T-helper 17 cell (primary cell): ENCODE data around the gene CIB1. TPM values are rescaled to one million over a fixed set of nuclear protein-coding genes. Genes with fewer than 3 reads are reported as not detected.
A peak's percentile ranks its signal among the peaks of the same experiment; 100 is the strongest.

Experiments used
- ATAC-seq: fragments of 150-1000 bp; cut with Tn5 transposase; 2 replicates; pipeline ENCODE4 v1.10.0; 2021; ENCODE audit warnings: mild to moderate bottlenecking, moderate library complexity
- DNase-seq, 3 donors: peaks; one replicate each; pipeline versions ENCODE4 v3.0.0 to v3.0.0-alpha.2; 2020 to 2021
- H3K9me3 ChIP-seq: one replicate; pipeline ENCODE4 v1.7.0; 2013; ENCODE audit warnings: low read length, mild to moderate bottlenecking; ENCODE audit not compliant: control insufficient read depth, poor library complexity, severe bottlenecking
- H3K27ac Mint-ChIP-seq: one replicate; pipeline ENCODE4 v1.8.0; 2022; ENCODE audit warnings: mild to moderate bottlenecking, moderate library complexity, mixed read lengths
- H3K27me3 Mint-ChIP-seq: one replicate; pipeline ENCODE4 v1.8.0; 2022; ENCODE audit warnings: mixed read lengths
- H3K36me3 Mint-ChIP-seq: one replicate; pipeline ENCODE4 v1.8.0; 2022; ENCODE audit warnings: low read depth, mixed read lengths
- H3K4me1 Mint-ChIP-seq: one replicate; pipeline ENCODE4 v1.8.0; 2022; ENCODE audit warnings: mild to moderate bottlenecking, mixed read lengths
- H3K4me3 Mint-ChIP-seq: one replicate; pipeline ENCODE4 v1.8.0; 2022; ENCODE audit warnings: mild to moderate bottlenecking, moderate library complexity, mixed read lengths
- total RNA-seq, 4 donors: library from RNA in 2 of 4; stranded (reverse) in 2 of 4; gene quantifications; one replicate each; pipeline ENCODE4 v1.2.3 and lab custom pipeline; 2022 to 2026

The CIB1 gene
- total RNA-seq, 2 donors from 2014 or later = 166 to 183 TPM

GRCh38 chr15:90205886-90206285 is 27.9 kb downstream of the CIB1 start:
- no peaks in the 10 kb centered on the region for H3K27me3 Mint-ChIP-seq
- DNase-seq = no peak
- peaks cover 6% of the 10 kb centered on the region for H3K36me3 Mint-ChIP-seq
- no peaks in the 10 kb centered on the region for H3K9me3 ChIP-seq
- H3K4me3 Mint-ChIP-seq = no peak overlapping the region
- H3K27ac Mint-ChIP-seq = no peak overlapping the region
- ATAC-seq = no peak
- peaks cover 33% of the 10 kb centered on the region for H3K4me1 Mint-ChIP-seq

- no peaks in the 10 kb centered on the region for H3K9me3 ChIP-seq
- H3K4me3 Mint-ChIP-seq = no peak overlapping the region
- no peak overlapping the region for H3K27ac Mint-ChIP-seq
- DNase-seq (no peak), ATAC-seq (no peak)
- H3K4me1 Mint-ChIP-seq = peaks cover 30% of the 10 kb centered on the region
- no peaks in the 10 kb centered on the region for H3K27me3 Mint-ChIP-seq
- H3K36me3 Mint-ChIP-seq = peaks cover 3% of the 10 kb centered on the region
Measured at GRCh38 chr15:90205050-90205848, 28.5 kb downstream of the CIB1 start.

- H3K9me3 ChIP-seq = no peaks in the 10 kb centered on the region
- DNase-seq = no peak
- Mint-ChIP-seq H3K36me3 (no peaks in the 10 kb centered on the region), H3K27me3 (no peaks in the 10 kb centered on the region), H3K4me3 (no peak overlapping the region), H3K4me1 (peaks cover 22% of the 10 kb centered on the region), H3K27ac (no peak overlapping the region)
- ATAC-seq = no peak
Measured at GRCh38 chr15:90203922-90204321, 29.8 kb downstream of the CIB1 start.

- no peaks in the 10 kb centered on the region for H3K9me3 ChIP-seq
- no peak for ATAC-seq
- Mint-ChIP-seq H3K27me3 (no peaks in the 10 kb centered on the region), H3K27ac (peak overlapping the region; percentile 92), H3K36me3 (no peaks in the 10 kb centered on the region), H3K4me3 (no peak overlapping the region), H3K4me1 (peaks cover 22% of the 10 kb centered on the region)
- DNase-seq = no peak
Measured at GRCh38 chr15:90203473-90203872, 30.3 kb downstream of the CIB1 start.

- Mint-ChIP-seq H3K36me3 (no peaks in the 10 kb centered on the region), H3K27me3 (no peaks in the 10 kb centered on the region), H3K4me3 (peak overlapping the region; percentile 97), H3K4me1 (peaks cover 24% of the 10 kb centered on the region), H3K27ac (peak overlapping the region; percentile 92)
- H3K9me3 ChIP-seq = no peaks in the 10 kb centered on the region
- DNase-seq (no peak), ATAC-seq (no peak)
Measured at GRCh38 chr15:90202929-90203328, 30.8 kb downstream of the CIB1 start.

GRCh38 chr15:90201944-90202375 is 31.8 kb downstream of the CIB1 start:
- no peaks in the 10 kb centered on the region for H3K9me3 ChIP-seq
- Mint-ChIP-seq H3K27me3 (no peaks in the 10 kb centered on the region), H3K4me1 (peaks cover 24% of the 10 kb centered on the region), H3K36me3 (no peaks in the 10 kb centered on the region), H3K27ac (peak overlapping the region; percentile 92), H3K4me3 (peak overlapping the region; percentile 97)
- no peak for DNase-seq
- no peak for ATAC-seq

- H3K9me3 ChIP-seq = no peaks in the 10 kb centered on the region
- ATAC-seq (peak; percentile 94), DNase-seq (peak; percentile 53 to 75 (median 71))
- Mint-ChIP-seq H3K36me3 (no peaks in the 10 kb centered on the region), H3K27ac (peak within 1 kb of the TSS; percentile 92), H3K4me1 (peaks cover 24% of the 10 kb centered on the region), H3K27me3 (no peaks in the 10 kb centered on the region), H3K4me3 (peak within 1 kb of the TSS; percentile 91)
Measured at GRCh38 chr15:90201130-90201943, 32.4 kb downstream of the CIB1 start, which contains the start of gene SEMA4B. TSS of gene SEMA4B (plus strand) at chr15:90201330. CDS start at chr15:90201579, 249 bp downstream.

- Mint-ChIP-seq H3K4me3 (peak overlapping the region; percentile 91), H3K4me1 (peaks cover 24% of the 10 kb centered on the region), H3K27me3 (no peaks in the 10 kb centered on the region), H3K27ac (peak overlapping the region; percentile 47), H3K36me3 (no peaks in the 10 kb centered on the region)
- no peak for DNase-seq
- no peak for ATAC-seq
- no peaks in the 10 kb centered on the region for H3K9me3 ChIP-seq
Measured at GRCh38 chr15:90200534-90201129, 33.1 kb downstream of the CIB1 start.

GRCh38 chr15:90194655-90195054 is 39.1 kb downstream of the CIB1 start:
- no peak for DNase-seq
- H3K4me1 Mint-ChIP-seq = peaks cover 25% of the 10 kb centered on the region
- ATAC-seq = no peak
- H3K4me3 Mint-ChIP-seq = no peak overlapping the region
- no peaks in the 10 kb centered on the region for H3K27me3 Mint-ChIP-seq
- no peak overlapping the region for H3K27ac Mint-ChIP-seq
- H3K9me3 ChIP-seq = no peaks in the 10 kb centered on the region
- no peaks in the 10 kb centered on the region for H3K36me3 Mint-ChIP-seq

GRCh38 chr15:90192961-90193786 is 40.6 kb downstream of the CIB1 start:
- H3K9me3 ChIP-seq = no peaks in the 10 kb centered on the region
- DNase-seq (no peak), ATAC-seq (no peak)
- Mint-ChIP-seq H3K4me3 (peak overlapping the region; percentile 60), H3K27ac (no peak overlapping the region), H3K36me3 (no peaks in the 10 kb centered on the region), H3K27me3 (no peaks in the 10 kb centered on the region), H3K4me1 (peaks cover 19% of the 10 kb centered on the region)

- Mint-ChIP-seq H3K27ac (peak overlapping the region; percentile 24), H3K27me3 (no peaks in the 10 kb centered on the region), H3K4me3 (peak overlapping the region; percentile 85), H3K4me1 (peaks cover 19% of the 10 kb centered on the region), H3K36me3 (no peaks in the 10 kb centered on the region)
- ATAC-seq (peak; percentile 83), DNase-seq (no peak)
- no peaks in the 10 kb centered on the region for H3K9me3 ChIP-seq
Measured at GRCh38 chr15:90191794-90192509, 41.8 kb downstream of the CIB1 start.

GRCh38 chr15:90191344-90191687 is 42.4 kb downstream of the CIB1 start:
- Mint-ChIP-seq H3K27me3 (no peaks in the 10 kb centered on the region), H3K27ac (peak overlapping the region; percentile 24), H3K4me1 (peaks cover 19% of the 10 kb centered on the region), H3K36me3 (no peaks in the 10 kb centered on the region), H3K4me3 (peak overlapping the region; percentile 41)
- DNase-seq (no peak), ATAC-seq (peak; percentile 30)
- no peaks in the 10 kb centered on the region for H3K9me3 ChIP-seq
